HG03196 (cell line): ENCODE data around the gene ARHGAP32.
"Not testable (repeated sequence)": the region's sequence is repeated elsewhere in the genome, so short reads cannot be mapped to it uniquely, and the experiment has no call there.

Experiments
- ATAC-seq: cut with Tn5 transposase; IDR thresholded peaks from one replicate; pipeline ENCODE4 v1.9.1; 2021; ENCODE audit not compliant: unreplicated experiment

The ARHGAP32 gene

DNA sequence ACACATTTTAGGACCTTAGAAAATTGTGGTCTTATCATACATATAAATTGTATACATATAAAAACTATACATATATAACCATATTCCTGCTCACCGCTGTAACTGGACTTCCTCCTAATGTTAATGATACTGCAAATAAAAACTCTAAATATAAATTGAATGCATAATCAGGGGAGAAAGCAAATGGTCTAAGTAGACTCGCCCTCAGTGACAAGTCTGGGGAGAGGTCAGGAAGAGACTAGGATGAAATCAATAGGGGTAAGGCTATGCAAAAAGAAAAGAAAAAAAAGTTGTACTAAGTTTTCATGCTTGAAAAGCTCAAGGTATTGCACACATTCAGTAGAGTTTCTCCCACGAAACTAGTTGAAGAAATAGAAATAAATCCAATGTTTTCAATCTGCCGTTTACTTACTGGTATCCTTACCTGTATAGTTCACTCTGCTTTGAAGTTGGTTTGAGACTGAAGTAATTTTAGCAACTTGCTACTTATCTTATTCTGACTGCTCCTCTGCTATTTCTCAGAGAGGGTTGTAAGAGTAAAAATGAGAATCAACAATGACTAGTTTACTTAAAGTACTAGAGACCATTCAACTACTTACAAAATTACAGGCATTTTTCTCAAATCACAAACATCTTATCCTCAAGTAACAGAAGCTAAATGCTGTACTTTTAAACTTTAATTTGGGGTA is 12.2 kb upstream of the ARHGAP32 start:
- ATAC-seq: no peak

DNA sequence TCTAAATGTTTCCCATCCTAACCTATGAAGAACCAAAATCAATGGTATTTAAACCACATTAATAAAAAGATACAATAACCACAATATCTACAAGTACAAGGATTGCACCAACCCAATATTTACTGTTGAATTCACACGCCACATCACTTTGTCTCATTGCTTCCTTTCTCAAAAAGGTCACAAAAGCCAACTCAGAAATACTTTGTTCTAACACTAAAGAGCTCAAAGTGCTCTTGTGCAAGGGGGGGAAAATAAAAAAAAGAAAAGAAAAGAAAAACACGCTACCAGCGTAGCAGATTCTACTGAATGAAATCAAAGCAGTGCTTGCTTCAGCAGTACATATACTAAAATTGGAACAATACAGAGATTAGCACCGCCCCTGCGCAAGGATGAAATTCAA is 10.5 kb upstream of the ARHGAP32 start:
- ATAC-seq: no peak

DNA sequence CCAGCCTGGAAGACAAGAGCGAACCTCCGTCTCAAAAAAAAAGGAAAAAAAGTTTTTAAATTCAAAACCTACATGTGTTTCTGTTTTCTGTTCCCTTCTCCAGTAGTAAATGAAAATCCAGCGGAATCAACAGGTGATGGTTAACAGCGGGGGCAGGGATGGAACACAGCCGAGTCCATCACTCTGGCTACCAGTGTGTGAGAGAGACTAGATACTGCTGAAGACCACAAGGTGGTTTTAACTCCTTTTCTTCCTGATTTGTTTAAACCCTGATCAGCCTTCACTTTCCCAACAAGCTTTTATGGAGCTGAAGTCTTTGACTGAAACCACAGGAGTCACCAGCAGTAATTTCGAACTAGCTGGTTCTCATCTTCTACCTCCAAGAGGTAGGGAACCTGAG is 3.6 kb upstream of the ARHGAP32 start:
- ATAC-seq: no peak

DNA sequence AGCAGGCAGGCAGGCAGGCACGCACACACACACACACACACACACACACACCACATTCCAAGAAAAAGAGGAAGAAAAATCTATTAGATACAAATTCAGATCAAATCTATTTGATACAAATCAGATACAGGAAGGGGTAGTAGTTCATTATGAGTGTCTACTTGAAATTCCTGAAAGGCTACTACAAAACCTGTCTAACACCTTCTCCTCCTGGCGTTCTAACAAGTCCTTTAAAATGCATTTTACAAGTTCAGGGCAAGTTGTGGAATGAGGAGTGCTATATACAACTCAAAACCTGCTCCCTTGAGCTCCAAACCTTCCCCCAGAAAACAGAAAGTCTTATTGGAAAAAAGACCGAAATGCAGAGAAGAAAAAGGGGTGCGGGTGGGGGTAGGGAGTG is 476 bp downstream of the ARHGAP32 start:
- ATAC-seq: no peak

DNA sequence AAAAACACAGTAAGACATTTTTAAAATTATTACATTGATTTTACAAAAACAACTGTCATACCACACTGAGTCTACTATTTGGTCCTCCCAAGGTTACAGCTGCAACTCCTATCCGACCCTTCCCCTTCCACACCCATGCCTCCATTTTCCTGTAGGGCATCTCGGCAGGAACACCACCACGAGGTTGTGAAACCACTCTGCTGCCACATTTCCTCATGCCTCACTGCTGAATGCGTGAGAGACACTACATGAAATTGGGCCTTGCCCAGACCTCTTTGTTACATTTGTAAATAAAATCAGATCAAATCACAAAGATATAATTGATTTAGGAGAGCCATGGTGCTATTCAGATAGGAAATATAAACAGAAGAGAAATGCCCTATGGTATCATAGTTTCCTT is 2.0 kb downstream of the ARHGAP32 start:
- ATAC-seq: no peak

DNA sequence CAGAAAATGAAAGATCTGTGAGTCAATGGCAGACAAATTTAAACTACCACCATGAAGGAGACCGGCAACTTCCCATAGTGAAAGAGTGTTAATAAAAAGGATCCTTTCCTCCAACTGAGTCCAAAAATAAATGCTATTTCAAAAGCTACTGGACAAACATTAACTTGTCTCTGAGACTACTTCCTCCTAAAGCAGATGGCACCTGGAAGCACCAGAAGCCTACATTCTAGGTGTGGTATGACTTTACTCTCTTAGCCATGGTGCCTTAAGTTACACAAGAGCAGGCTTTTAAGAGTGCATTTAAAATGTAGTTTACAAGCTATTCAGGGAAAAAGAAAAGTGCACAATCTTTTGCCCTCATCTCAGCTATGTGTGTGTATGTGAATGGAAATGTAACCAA is 2.5 kb downstream of the ARHGAP32 start:
- no peak for ATAC-seq

DNA sequence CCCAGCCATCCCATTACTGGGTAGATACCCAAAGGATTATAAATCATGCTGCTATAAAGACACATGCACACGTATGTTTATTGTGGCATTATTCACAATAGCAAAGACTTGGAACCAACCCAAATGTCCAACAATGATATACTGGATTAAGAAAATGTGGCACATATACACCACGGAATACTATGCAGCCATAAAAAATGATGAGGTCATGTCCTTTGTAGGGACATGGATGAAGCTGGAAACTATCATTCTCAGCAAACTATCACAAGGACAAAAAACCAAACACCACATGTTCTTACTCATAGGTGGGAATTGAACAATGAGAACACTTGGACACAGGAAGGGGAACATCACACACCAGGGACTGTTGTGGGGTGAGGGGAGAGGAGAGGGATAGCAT is 7.0 kb downstream of the ARHGAP32 start:
- not testable (repeated sequence) for ATAC-seq

DNA sequence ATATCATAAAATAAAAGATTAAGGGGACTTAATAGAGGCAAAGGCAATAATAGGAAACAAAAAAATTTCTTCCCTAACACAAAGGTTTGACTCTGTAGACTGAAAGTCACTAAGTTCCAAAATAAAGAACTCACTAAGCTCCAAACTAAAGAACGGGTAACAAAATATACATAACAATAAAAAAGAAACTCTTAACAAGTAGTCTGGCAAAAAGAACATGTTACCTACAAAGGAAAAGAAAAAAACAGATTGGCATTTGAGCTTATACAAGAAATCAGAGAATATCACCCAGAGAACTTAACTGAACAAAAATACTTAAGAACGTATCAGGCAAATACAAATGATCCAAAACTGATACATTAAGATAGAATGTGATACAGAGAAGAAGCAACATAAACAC is 7.5 kb downstream of the ARHGAP32 start:
- ATAC-seq: no peak

DNA sequence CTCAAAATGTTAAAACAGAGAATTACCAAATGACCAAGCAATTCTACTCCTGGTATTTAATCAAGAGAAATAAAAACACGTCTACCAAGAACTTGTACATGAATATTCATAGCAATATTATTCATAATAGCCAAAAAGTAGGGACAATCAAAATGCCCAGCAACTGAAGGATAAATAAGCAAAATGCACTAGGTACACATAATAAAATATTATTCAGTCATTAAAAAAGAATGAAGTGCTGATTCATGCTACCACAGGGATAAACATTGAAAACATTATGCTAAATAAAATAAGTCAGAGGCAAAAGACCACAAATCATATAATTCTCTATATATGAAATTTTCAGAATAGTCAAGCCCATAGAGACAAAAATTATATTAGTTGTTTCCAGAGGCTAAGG is 24.8 kb downstream of the ARHGAP32 start:
- ATAC-seq: no peak

DNA sequence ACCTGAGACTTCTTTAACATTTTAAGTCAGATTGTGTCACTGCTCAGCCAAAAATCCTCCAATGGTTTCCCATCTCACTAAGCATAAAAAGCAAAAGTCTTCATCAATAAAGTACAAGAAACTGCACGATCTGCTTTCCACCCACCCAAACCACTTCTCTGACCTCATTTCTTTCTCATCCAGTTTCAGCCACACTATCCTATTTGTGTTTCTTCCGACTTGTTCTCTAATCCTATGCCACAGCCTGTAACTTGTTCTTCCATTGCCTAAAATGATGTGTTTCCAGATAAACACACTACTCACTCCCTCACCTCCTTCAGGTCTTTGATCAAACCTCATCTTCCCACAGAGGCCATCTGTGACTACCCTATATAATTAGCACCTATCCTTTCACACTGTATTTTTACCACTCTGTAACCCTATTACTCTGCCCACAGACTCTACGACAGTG is 28.4 kb downstream of the ARHGAP32 start:
- ATAC-seq: no peak

DNA sequence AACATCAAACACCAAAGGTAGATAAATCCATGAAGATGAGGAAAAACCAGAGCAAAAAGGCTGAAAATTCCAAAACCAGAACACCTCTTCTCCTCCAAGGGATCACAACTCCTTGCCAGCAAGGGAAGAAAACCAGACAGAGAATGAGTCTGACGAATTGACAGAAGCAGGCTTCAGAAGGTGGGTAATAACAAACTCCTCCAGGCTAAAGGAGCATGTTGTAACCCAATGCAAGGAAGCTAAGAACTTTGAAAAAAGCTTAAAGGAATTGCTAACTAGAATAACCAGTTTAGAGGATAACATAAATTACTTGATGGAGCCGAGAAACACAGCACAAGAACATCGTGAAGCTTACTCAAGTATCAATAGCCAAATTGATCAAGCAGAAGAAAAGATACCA is 35.0 kb downstream of the ARHGAP32 start:
- not testable (repeated sequence) for ATAC-seq

DNA sequence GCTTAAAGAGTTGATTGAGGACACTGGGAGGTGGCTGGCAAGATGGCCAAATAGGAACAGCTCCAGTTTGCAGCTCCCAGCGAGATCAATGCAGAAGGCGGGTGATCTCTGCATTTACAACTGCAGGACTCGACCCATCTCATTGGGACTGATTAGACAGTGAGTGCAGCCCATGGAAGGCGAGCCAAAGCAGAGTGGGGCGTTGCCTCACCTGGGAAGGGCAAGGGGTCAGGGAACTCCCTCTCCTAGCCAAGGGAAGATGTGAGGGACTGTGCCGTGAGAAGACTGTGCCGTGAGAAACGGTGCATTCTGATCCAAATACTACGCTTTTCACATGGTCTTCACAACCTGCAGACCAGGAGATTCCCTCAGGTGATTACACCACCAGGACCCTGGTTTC is 36.4 kb downstream of the ARHGAP32 start:
- ATAC-seq: no peak

DNA sequence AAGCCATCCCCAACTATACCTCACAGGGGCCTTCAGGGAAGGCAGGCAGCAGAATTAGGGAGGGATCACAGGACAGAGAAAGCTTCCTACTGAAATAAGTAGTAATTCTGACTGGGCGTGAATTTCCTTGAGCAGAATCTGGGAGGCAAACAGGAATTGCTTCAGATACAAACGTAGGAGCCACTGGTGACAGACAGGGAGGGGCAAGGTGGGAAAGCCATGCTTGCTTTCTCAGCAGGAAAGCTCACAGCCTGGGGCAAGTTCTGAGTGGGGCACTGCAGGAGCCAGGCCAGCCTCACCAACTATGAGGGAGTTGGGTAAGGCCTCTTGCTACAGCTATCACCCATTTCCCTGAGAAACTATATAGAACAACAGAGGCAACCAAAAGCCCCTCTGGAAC is 43.6 kb downstream of the ARHGAP32 start:
- ATAC-seq: no peak

DNA sequence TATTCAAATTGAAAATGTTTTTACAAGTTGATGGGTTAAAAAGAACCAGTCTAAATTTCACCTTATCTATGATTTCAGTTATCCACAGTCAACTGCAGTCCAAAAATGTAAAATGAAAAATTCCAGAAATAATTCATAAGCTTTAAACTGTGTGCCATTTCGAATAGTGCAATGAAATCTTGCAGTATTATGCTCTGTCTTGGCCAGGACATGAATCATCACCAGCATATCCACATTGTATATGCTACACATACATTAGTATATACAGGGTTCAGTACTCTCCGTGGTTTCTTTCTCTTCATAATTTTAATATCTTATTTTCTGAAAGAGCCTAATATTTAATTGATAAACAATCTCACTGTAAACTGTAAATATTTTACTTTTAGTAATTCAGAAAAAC is 45.9 kb downstream of the ARHGAP32 start:
- ATAC-seq: no peak

DNA sequence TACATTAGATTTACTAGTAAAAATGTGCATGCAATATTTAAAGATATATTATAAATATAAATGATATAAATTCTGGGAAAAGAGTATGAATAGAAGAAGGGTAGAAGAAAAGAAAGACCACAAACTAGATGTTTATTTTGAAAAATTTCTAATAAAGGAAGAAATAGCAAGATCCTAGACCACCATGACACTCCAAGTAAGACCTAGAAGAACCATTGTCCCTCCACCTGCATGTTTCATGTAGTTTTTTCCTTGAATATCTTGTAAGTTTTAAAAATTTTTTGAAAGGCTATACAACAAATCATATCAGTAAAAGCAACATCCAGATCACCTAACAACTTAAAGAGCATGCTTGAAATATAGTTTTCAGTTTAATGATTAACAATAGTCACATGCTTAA is 46.8 kb downstream of the ARHGAP32 start:
- ATAC-seq: no peak

DNA sequence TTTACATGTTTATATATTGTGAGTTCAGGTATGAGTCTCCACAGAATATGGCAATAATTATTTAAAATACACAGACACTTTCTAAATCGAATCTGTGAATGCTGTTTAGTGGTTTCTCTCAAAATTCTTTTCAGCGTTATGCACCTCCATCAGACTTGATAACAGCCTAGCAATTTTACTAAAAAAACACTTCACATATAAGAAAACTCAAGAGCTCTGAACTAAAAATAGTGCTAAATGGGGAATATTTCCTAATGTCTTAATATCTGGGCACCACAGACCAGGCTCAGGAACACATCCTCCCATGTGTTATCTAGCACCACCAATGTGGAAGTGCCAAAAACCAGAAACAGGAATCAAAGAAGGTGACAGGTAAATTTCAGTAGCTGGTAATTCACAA is 47.9 kb downstream of the ARHGAP32 start:
- ATAC-seq: no peak

DNA sequence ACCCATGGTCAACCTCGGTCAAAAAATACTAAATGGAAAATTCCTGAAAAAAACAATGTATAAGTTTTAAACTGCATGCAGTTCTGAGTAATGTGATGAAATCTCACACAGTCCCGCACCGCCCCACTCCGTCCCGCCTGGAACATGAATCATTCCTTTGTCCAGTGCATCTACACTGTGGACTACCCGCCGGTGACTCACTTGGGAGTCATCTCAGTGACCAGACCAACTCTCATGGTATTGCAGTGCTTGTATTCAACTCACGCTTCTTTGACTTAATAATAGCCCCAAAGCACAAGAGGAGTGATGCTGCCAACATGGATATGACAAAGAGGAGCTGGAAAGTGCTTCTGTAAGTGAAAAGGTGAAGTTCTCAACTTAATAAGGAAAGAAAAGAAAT is 48.8 kb downstream of the ARHGAP32 start:
- no peak for ATAC-seq

DNA sequence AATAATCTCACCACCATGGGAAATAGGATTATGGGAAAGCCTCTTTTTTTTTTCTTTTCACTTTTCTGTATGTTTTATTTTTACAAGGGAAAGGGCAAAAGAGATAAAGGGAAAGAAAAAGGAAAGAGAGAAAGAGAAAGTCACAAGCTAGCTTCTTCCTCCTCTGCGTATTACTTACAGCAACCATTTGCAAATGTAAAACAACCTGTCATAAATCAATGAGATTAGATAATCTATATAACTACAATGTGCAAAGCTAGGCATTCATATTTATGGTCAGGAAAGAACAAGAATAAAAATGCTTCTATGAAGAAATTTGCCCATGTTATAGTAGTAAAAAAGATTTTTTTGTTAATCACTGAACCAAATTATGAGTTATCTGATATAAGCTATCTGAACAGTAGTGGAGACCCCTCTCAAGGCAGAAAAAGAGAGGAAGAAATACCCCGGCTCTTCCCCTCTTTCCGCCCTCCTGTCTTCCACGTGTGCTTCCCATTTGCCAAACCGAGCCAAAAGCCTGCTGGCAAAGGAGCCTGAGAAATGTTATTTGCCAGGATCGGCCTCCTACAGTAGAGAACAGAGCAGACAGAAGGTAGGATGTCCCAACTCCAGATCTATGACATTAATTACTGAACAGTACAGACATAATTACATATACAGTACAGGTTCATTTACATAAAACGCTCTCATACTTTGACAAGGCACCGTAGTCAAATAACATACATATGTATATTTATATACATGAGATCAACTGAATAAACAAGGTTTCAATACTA is 50.2 kb downstream of the ARHGAP32 start:
- ATAC-seq: no peak

DNA sequence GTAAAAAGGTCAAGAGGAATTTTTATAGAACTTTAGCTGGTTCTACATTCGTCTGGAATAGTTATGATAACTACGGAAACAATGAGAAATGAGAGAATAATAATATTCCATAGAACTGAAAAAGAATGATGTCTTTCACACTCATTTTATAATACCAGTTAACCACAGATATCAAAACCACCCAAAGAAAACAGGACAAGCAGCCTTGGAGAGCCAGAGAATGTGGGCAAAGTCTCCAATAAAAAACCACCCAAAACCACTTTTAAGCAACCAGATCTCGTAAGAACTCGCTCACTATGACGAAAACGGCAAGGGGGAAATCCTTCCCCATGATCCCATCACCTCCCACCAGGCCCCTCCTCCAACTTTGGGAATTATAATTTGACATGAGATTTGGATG is 60.8 kb downstream of the ARHGAP32 start:
- ATAC-seq: no peak

DNA sequence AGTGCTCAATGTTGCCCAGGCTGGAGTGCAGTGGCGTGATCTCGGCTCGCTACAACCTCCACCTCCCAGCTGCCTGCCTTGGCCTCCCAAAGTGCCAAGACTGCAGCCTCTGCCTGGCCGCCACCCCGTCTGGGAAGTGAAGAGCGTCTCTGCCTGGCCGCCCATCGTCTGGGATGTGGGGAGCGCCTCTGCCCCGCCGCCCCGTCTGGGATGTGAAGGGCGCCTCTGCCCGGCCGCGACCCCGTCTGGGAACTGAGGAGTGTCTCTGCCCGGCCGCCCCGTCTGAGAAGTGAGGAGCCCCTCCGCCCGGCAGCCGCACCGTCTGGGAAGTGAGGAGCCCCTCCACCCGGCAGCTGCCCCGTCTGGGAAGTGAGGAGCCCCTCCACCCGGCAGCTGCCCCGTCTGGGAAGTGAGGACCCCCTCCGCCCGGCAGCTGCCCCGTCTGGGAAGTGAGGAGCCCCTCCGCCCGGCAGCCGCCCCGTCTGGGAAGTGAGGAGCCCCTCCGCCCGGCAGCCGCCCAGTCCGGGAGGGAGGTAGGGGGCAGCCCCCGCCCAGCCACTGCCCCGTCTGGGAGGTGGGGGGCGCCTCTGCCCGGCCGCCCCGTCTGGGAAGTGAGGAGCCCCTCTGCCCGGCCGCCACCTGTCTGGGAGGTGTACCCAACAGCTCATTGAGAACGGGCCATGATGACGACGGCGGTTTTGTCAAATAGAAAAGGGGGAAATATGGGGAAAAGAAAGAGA is 63.1 kb downstream of the ARHGAP32 start:
- not testable (repeated sequence) for ATAC-seq

DNA sequence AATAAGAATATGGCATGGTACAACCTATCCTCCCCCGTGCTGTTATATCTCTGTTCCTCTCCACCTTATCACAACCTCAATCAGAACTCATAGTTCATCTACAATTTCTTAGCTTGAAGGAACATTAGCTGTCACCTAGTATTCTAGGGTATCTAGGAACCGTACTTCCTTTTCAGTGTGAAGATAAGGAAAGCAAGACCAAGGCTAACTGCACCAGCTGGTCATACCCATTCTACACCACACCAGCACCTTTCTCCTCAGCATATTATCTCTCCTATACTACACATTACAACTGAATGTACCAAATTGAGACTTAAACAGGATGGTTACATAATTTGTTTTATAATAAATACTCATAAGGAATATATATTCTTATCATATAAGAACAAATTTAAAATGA is 73.1 kb downstream of the ARHGAP32 start:
- ATAC-seq: no peak
